Breast epithelium (tissue), 4 donors: ENCODE results near the gene LIX1L. TPM values are rescaled to one million over a fixed set of nuclear protein-coding genes. Genes with fewer than 3 reads are reported as not detected.

Source experiments
- DNase-seq, 2 donors: peaks; one replicate each; pipeline ENCODE4 v3.0.0-alpha.2; 2019; ENCODE audit warnings: low spot score in 2 of 2
- H3K27ac ChIP-seq, 2 donors: fragments of 200-600 bp; sonication (generic) in 1 of 2; one replicate each; pipeline ENCODE4 v1.5.1; 2016 to 2019; ENCODE audit warnings: mild to moderate bottlenecking in 1 of 2
- H3K27me3 ChIP-seq, 2 donors: fragments of 200-600 bp; sonication (generic) in 1 of 2; one replicate each; pipeline versions ENCODE4 v1.5.1 to v1.6.0; 2017 to 2019; ENCODE audit warnings: control low read depth in 1 of 2, mild to moderate bottlenecking in 1 of 2
- H3K36me3 ChIP-seq: fragments of 200-600 bp; one replicate; pipeline ENCODE4 v1.5.1; 2019
- H3K4me1 ChIP-seq, 2 donors: fragments of 200-600 bp; sonication (generic); one replicate each; pipeline ENCODE4 v1.5.1; 2016 to 2019; ENCODE audit warnings: control low read depth in 1 of 2
- H3K4me3 ChIP-seq, 3 donors: fragments of 200-600 bp; sonication (generic); 1 replicate in 2 of 3; 2 replicates in 1 of 3; pipeline ENCODE4 v1.5.1; 2016 to 2019; ENCODE audit warnings: mild to moderate bottlenecking in 3 of 3, moderate library complexity in 2 of 3
- H3K9me3 ChIP-seq, 2 donors: fragments of 200-600 bp; sonication (generic) in 1 of 2; one replicate each; pipeline ENCODE4 v1.5.1; 2016 to 2019; ENCODE audit warnings: control low read depth in 1 of 2
- POLR2A ChIP-seq: fragments of 450-650 bp; IDR thresholded peaks from one replicate; pipeline ENCODE4 v1.6.1; 2016; ENCODE audit warnings: antibody characterized with exemption, mild to moderate bottlenecking, moderate library complexity
- POLR2AphosphoS5 ChIP-seq, 3 donors: sonication (generic); formaldehyde crosslinking; IDR thresholded peaks; one replicate each; pipeline ENCODE4 v1.6.1; 2017; ENCODE audit warnings: antibody characterized with exemption in 3 of 3
- intact Hi-C: fragments of 100-400 bp; cut with DNase I; formaldehyde crosslinking; loops from one replicate; pipeline ENCODE4 v1.15.1; 2023; ENCODE audit warnings: low total_unique reads
- total RNA-seq, 3 donors: library from RNA; depleted of rRNA; stranded (reverse); fragments of >200 nt; gene quantifications; one replicate each; pipeline ENCODE4 v1.1.0, GENCODE V29; 2016
- TF ChIP-seq, protein P1 (sequence below), 3 donors: fragments of 450-650 bp; IDR thresholded peaks; one replicate each; pipeline ENCODE4 v1.5.1; 2016 to 2017; ENCODE audit warnings: antibody characterized with exemption in 3 of 3, mild to moderate bottlenecking in 3 of 3, moderate library complexity in 3 of 3

LIX1L gene
- total RNA-seq, 3 donors from 2014 or later: 18.1 to 28.5 (median 21.8) TPM

DNA sequence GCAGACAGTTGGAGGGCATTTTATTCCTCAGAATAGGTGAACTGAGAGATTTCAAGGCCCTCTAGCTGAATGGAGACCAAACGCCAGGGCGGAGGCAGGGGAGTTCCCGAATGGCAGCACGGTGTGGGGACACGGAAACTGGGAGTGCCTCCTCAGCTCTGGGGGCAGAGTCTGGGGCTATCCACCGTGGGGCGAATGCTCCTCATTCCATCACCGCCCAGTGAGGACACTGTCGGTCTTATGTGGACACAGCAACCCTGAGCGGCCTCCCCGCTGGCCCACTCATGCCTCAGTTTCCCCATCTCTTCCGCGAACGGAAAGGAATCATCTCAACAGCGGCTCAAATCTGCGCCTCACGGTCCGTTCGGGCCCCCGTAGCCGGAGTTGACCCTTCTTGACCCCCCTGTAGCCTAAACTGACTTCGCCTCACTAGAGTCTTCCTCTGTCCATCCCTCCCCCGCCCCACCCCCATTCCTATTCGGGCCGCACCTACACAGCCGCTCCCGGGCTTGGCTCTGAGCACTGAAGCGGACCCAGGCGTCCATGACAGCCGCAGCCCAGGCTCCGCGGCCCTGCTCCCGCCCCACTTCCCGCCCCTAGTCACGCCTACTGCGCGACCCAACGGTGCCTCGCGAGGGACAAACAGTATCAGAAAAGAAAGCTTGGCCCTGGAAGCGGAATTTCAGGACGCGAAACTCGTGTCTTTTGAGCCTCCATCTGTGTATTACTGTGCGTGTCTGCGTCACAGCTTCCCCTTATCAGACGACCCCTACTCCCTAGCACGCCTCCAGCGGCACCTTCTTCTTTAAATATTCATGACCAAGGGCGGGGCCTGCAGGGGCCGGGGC lies 39.4 kb downstream of the LIX1L start, which contains the start of gene PEX11B:
Gene PEX11B, minus strand, starts transcription at position 574 of the 848 bp plus-strand sequence. Its CDS starts 29 bp downstream, at position 545.
- peak; percentile 88 for DNase-seq
- intact Hi-C loops: no loop called here
- H3K27me3 ChIP-seq: no peaks in the 10 kb centered on the region
- peak within 1 kb of the TSS; percentile 88 to 95 (median 88) for H3K4me3 ChIP-seq
- no peaks in the 10 kb centered on the region for H3K36me3 ChIP-seq
- peaks cover 4 to 15% of the 10 kb centered on the region in 2 donors for H3K4me1 ChIP-seq
- TF ChIP-seq, protein P1, sequence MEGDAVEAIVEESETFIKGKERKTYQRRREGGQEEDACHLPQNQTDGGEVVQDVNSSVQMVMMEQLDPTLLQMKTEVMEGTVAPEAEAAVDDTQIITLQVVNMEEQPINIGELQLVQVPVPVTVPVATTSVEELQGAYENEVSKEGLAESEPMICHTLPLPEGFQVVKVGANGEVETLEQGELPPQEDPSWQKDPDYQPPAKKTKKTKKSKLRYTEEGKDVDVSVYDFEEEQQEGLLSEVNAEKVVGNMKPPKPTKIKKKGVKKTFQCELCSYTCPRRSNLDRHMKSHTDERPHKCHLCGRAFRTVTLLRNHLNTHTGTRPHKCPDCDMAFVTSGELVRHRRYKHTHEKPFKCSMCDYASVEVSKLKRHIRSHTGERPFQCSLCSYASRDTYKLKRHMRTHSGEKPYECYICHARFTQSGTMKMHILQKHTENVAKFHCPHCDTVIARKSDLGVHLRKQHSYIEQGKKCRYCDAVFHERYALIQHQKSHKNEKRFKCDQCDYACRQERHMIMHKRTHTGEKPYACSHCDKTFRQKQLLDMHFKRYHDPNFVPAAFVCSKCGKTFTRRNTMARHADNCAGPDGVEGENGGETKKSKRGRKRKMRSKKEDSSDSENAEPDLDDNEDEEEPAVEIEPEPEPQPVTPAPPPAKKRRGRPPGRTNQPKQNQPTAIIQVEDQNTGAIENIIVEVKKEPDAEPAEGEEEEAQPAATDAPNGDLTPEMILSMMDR (IDR thresholded peaks at IDR 0.05): peak in 1 of 3 donors; percentile 31
- TF ChIP-seq POLR2A (peak; percentile 37), POLR2AphosphoS5 (IDR thresholded peaks at IDR 0.05) (peak; percentile 83 to 85 (median 84))
- peak within 1 kb of the TSS; percentile 93 to 94 for H3K27ac ChIP-seq
- H3K9me3 ChIP-seq: no peaks in the 10 kb centered on the region

DNA sequence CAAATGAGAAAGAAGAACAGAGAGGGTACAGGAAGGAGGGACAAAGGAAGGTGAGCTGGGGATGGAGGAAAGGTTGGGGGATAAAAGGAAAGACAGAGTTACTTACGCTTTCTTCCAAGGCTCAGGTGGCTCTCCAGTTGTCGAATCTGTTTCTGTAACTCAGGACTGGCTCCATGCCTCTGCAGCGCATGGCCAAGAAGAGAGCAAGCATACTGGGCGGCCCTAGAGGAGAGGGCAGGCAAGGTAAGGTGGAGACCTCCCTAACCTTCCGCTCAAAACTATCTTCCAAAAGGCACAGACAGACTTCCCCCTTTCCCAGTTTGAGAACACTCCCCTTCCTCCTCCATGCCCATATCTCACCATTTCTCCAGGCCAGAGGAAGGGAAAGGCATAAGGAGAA lies 40.2 kb downstream of the LIX1L start:
- no peaks in the 10 kb centered on the region for H3K27me3 ChIP-seq
- H3K4me3 ChIP-seq: peak overlapping the region; percentile 88 to 95 (median 88)
- DNase-seq: no peak
- H3K9me3 ChIP-seq: no peaks in the 10 kb centered on the region
- intact Hi-C loops: no loop called here
- H3K27ac ChIP-seq: peak overlapping the region; percentile 93 to 94
- H3K4me1 ChIP-seq: peaks cover 4 to 15% of the 10 kb centered on the region in 2 donors
- TF ChIP-seq, protein P1 (IDR thresholded peaks at IDR 0.05): no peak
- TF ChIP-seq POLR2AphosphoS5 (IDR thresholded peaks at IDR 0.05) (no peak), POLR2A (no peak)
- H3K36me3 ChIP-seq: no peaks in the 10 kb centered on the region

DNA sequence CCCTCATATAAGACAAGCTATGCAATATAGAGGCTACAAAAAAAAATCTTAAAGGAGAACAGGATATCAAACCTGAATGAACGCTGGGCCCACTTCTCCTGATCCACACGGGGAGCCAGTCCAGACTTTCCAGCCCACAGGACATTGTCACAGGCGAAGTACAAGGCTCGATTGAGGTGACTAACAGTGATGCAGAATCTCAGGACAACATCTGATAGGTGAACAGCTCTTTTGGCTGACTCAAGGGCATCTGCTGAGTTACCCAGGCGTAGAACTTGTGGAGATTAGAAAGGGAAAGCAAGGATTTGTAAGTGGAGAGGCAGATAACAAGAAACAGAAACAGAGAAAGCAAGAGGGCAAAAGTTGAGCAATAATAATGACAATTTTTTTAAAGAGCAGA lies 41.1 kb downstream of the LIX1L start:
- Histone ChIP-seq H3K36me3 (no peaks in the 10 kb centered on the region), H3K4me3 (no peak overlapping the region), H3K27me3 (no peaks in the 10 kb centered on the region), H3K9me3 (no peaks in the 10 kb centered on the region), H3K4me1 (peaks cover 4 to 15% of the 10 kb centered on the region in 2 donors), H3K27ac (no peak overlapping the region)
- intact Hi-C loops: no loop called here
- DNase-seq: no peak
- TF ChIP-seq, protein P1 (IDR thresholded peaks at IDR 0.05): no peak
- no peak for TF ChIP-seq POLR2A
- no peak for TF ChIP-seq POLR2AphosphoS5 (IDR thresholded peaks at IDR 0.05)

DNA sequence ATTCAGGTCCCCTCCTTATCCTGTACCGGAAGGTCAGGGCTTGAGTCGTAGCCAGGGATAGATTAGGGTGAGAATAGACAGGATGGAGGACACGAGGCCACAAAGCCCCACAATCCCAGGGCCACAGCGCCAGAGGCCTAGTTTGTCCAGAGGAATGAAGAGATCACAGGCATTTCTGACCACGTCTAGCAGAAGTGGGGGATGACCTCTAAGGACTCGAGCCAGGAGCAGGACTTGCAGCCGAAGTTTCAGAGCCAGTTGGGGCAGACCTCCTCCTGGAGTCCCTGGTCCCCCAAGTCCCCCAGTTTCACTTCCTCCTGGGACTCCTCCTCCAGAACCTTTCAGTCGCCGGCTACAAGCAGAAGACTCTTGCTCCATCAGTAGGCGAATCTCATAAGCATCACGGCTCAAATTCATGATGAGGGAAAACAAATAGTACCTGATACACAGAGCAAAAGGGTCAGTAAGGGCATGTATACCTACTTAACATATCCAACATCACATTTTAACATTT lies 45.6 kb downstream of the LIX1L start:
- Histone ChIP-seq H3K27me3 (no peaks in the 10 kb centered on the region), H3K4me3 (no peak overlapping the region), H3K36me3 (no peaks in the 10 kb centered on the region), H3K9me3 (no peaks in the 10 kb centered on the region), H3K4me1 (no peaks in the 10 kb centered on the region), H3K27ac (peak overlapping the region; percentile 13 to 19)
- no peak for DNase-seq
- no peak for TF ChIP-seq POLR2A
- TF ChIP-seq POLR2AphosphoS5 (IDR thresholded peaks at IDR 0.05): no peak
- TF ChIP-seq, protein P1 (IDR thresholded peaks at IDR 0.05): no peak
- intact Hi-C loops: no loop called here

DNA sequence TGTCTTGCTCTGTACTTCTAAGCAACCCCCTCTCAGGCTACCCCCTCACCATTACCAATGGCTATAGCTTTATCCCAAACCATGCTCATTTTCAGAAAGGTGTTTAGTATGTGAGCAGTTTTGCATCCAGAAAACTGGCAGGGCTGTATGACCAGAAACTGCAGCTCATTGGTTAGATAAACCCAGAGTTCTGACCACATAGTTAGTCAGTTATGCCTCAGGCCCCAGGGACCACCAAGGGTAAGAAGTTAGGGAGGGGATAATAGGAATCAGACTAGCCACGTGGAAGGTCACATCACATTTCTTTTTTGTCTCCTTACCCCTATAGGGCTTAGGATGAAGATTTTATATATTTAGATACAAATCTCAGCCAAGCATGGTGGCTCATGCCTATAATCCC lies 49.2 kb downstream of the LIX1L start:
- intact Hi-C loops: no loop called here
- H3K4me1 ChIP-seq: no peaks in the 10 kb centered on the region

More for the DNA sequence above, 49.2 kb downstream of the LIX1L start:
- H3K4me3 ChIP-seq: peak overlapping the region in 2 of 3 donors; percentile 37 to 39
- H3K9me3 ChIP-seq: no peaks in the 10 kb centered on the region
- peak overlapping the region in 1 of 2 donors; percentile 40 for H3K27ac ChIP-seq
- no peaks in the 10 kb centered on the region for H3K27me3 ChIP-seq
- no peaks in the 10 kb centered on the region for H3K36me3 ChIP-seq
- TF ChIP-seq, protein P1 (IDR thresholded peaks at IDR 0.05): no peak
- TF ChIP-seq POLR2A (no peak), POLR2AphosphoS5 (IDR thresholded peaks at IDR 0.05) (no peak)
- DNase-seq: no peak
